ENCODE measurements around the gene TMEM114. TPM values are rescaled to one million over a fixed set of nuclear protein-coding genes. Genes with fewer than 3 reads are reported as not detected.

TMEM114 gene
- total RNA-seq, 1 donor = not detected

GRCh38 chr16:8554881-8555280 is 35.4 kb downstream of the TMEM114 start:
- Histone ChIP-seq H3K27ac (ENCODE audit: low read depth, low read length) (no peak overlapping the region), H4K20me1 (ENCODE audit: insufficient read depth, low read length) (no peaks in the 10 kb centered on the region), H3K4me3 (ENCODE audit: insufficient read depth, low read length) (no peak overlapping the region), H3K79me2 (ENCODE audit: insufficient read depth, low read length) (no peaks in the 10 kb centered on the region), H3K27me3 (ENCODE audit: insufficient read depth, low read length) (no peaks in the 10 kb centered on the region), H2AFZ (ENCODE audit: low read length) (no peak overlapping the region), H3K4me2 (ENCODE audit: insufficient read depth, low read length) (no peak overlapping the region), H3K4me1 (ENCODE audit: insufficient read depth, low read length) (no peaks in the 10 kb centered on the region), H3K9me3 (ENCODE audit: low read depth, low read length) (no peaks in the 10 kb centered on the region), H3K36me3 (ENCODE audit: insufficient read depth, low read length) (no peaks in the 10 kb centered on the region)
- no peak for TF ChIP-seq CTCF (IDR thresholded peaks at IDR 0.05; ENCODE audit: extremely low read depth, low read depth, low read length)
- DNase-seq (ENCODE audit: insufficient read length, low spot score, missing footprints) = no peak

- Histone ChIP-seq H3K9me3 (ENCODE audit: low read depth, low read length) (no peaks in the 10 kb centered on the region), H3K79me2 (ENCODE audit: insufficient read depth, low read length) (no peaks in the 10 kb centered on the region), H3K4me1 (ENCODE audit: insufficient read depth, low read length) (no peaks in the 10 kb centered on the region), H3K4me3 (ENCODE audit: insufficient read depth, low read length) (no peak overlapping the region), H2AFZ (ENCODE audit: low read length) (no peak overlapping the region), H3K36me3 (ENCODE audit: insufficient read depth, low read length) (no peaks in the 10 kb centered on the region), H3K27me3 (ENCODE audit: insufficient read depth, low read length) (no peaks in the 10 kb centered on the region), H4K20me1 (ENCODE audit: insufficient read depth, low read length) (no peaks in the 10 kb centered on the region), H3K27ac (ENCODE audit: low read depth, low read length) (no peak overlapping the region), H3K4me2 (ENCODE audit: insufficient read depth, low read length) (no peak overlapping the region)
- no peak for DNase-seq (ENCODE audit: insufficient read length, low spot score, missing footprints)
- no peak for TF ChIP-seq CTCF (IDR thresholded peaks at IDR 0.05; ENCODE audit: extremely low read depth, low read depth, low read length)
Measured at GRCh38 chr16:8554022-8554421, 36.3 kb downstream of the TMEM114 start.

- no peaks in the 10 kb centered on the region for H3K36me3 ChIP-seq (ENCODE audit: insufficient read depth, low read length)
- H3K4me1 ChIP-seq (ENCODE audit: insufficient read depth, low read length) = no peaks in the 10 kb centered on the region
- H3K27me3 ChIP-seq (ENCODE audit: insufficient read depth, low read length) = no peaks in the 10 kb centered on the region
- H3K4me3 ChIP-seq (ENCODE audit: insufficient read depth, low read length) = no peak overlapping the region
- no peak overlapping the region for H2AFZ ChIP-seq (ENCODE audit: low read length)
- no peak overlapping the region for H3K4me2 ChIP-seq (ENCODE audit: insufficient read depth, low read length)
- no peaks in the 10 kb centered on the region for H3K79me2 ChIP-seq (ENCODE audit: insufficient read depth, low read length)
- H3K9me3 ChIP-seq (ENCODE audit: low read depth, low read length) = no peaks in the 10 kb centered on the region
- no peak for TF ChIP-seq CTCF (IDR thresholded peaks at IDR 0.05; ENCODE audit: extremely low read depth, low read depth, low read length)
- DNase-seq (ENCODE audit: insufficient read length, low spot score, missing footprints) = no peak
- H3K27ac ChIP-seq (ENCODE audit: low read depth, low read length) = no peak overlapping the region
- H4K20me1 ChIP-seq (ENCODE audit: insufficient read depth, low read length) = no peaks in the 10 kb centered on the region
Measured at GRCh38 chr16:8552487-8553221, 37.7 kb downstream of the TMEM114 start.

GRCh38 chr16:8551388-8552332 is 38.7 kb downstream of the TMEM114 start:
- Histone ChIP-seq H4K20me1 (ENCODE audit: insufficient read depth, low read length) (no peaks in the 10 kb centered on the region), H3K27ac (ENCODE audit: low read depth, low read length) (no peak overlapping the region), H3K79me2 (ENCODE audit: insufficient read depth, low read length) (no peaks in the 10 kb centered on the region), H3K36me3 (ENCODE audit: insufficient read depth, low read length) (no peaks in the 10 kb centered on the region), H3K9me3 (ENCODE audit: low read depth, low read length) (no peaks in the 10 kb centered on the region), H2AFZ (ENCODE audit: low read length) (no peak overlapping the region), H3K27me3 (ENCODE audit: insufficient read depth, low read length) (no peaks in the 10 kb centered on the region), H3K4me2 (ENCODE audit: insufficient read depth, low read length) (no peak overlapping the region), H3K4me3 (ENCODE audit: insufficient read depth, low read length) (no peak overlapping the region), H3K4me1 (ENCODE audit: insufficient read depth, low read length) (no peaks in the 10 kb centered on the region)
- TF ChIP-seq CTCF (IDR thresholded peaks at IDR 0.05; ENCODE audit: extremely low read depth, low read depth, low read length) = no peak
- no peak for DNase-seq (ENCODE audit: insufficient read length, low spot score, missing footprints)

Measured in osteoblast (primary cell).